H9 (cell line): ENCODE measurements around the gene CSMD2. TPM values are rescaled to one million over a fixed set of nuclear protein-coding genes. Genes with fewer than 3 reads are reported as not detected.
A peak's percentile ranks its signal among the peaks of the same experiment; 100 is the strongest.

ENCODE experiments used
- DNase-seq: peaks from one replicate; pipeline ENCODE4 v3.0.0-alpha.2; 2017
- H2AFZ ChIP-seq: one replicate; pipeline ENCODE4 v1.6.1; 2013; ENCODE audit warnings: mild to moderate bottlenecking, low read length, control low read depth, moderate library complexity
- H2AK5ac ChIP-seq: 2 replicates; pipeline ENCODE4 v1.6.1; 2013; ENCODE audit warnings: low read length, control low read depth, mixed read lengths; ENCODE audit not compliant: insufficient read length
- H2BK120ac ChIP-seq: one replicate; pipeline ENCODE4 v1.6.1; 2013; ENCODE audit warnings: low read depth, mild to moderate bottlenecking, low read length, control low read depth, inconsistent platforms; ENCODE audit not compliant: poor library complexity, severe bottlenecking
- H2BK12ac ChIP-seq: 2 replicates; pipeline ENCODE4 v1.6.1; 2013; ENCODE audit warnings: low read length, control low read depth, mixed read lengths, low read depth; ENCODE audit not compliant: insufficient read length
- H2BK15ac ChIP-seq: 2 replicates; pipeline ENCODE4 v1.6.1; 2013; ENCODE audit warnings: low read depth, low read length, control low read depth
- H2BK20ac ChIP-seq: one replicate; pipeline ENCODE4 v1.6.1; 2013; ENCODE audit warnings: low read depth, mild to moderate bottlenecking, low read length, control low read depth, inconsistent platforms; ENCODE audit not compliant: poor library complexity, severe bottlenecking
- H2BK5ac ChIP-seq: 2 replicates; pipeline ENCODE4 v1.6.1; 2013; ENCODE audit warnings: low read length, control low read depth, mixed read lengths; ENCODE audit not compliant: insufficient read length
- H3K14ac ChIP-seq: 2 replicates; pipeline ENCODE4 v1.6.1; 2013; ENCODE audit warnings: low read length, control low read depth; ENCODE audit not compliant: insufficient read depth
- H3K18ac ChIP-seq: 2 replicates; pipeline ENCODE4 v1.6.1; 2013; ENCODE audit warnings: low read depth, mild to moderate bottlenecking, mixed read lengths, low read length, control low read depth; ENCODE audit not compliant: insufficient read length
- H3K23ac ChIP-seq: 2 replicates; pipeline ENCODE4 v1.6.1; 2013; ENCODE audit warnings: low read length, control low read depth, mixed read lengths, low read depth; ENCODE audit not compliant: insufficient read length
- H3K23me2 ChIP-seq: 2 replicates; pipeline ENCODE4 v1.6.1; 2013; ENCODE audit warnings: low read depth, mild to moderate bottlenecking, mixed read lengths, low read length, control low read depth; ENCODE audit not compliant: insufficient read length, poor library complexity, severe bottlenecking
- H3K27ac ChIP-seq: 2 replicates; pipeline ENCODE4 v1.5.1; 2013; ENCODE audit warnings: low read length, control low read depth, mixed read lengths, low read depth; ENCODE audit not compliant: insufficient read length
- H3K27me3 ChIP-seq: 2 replicates; pipeline ENCODE4 v1.6.1; 2013; ENCODE audit warnings: low read length, control low read depth, inconsistent platforms; ENCODE audit not compliant: insufficient read depth
- H3K4ac ChIP-seq: 2 replicates; pipeline ENCODE4 v1.6.1; 2013; ENCODE audit warnings: low read depth, mild to moderate bottlenecking, control low read depth, inconsistent platforms, low read length, moderate library complexity
- H3K4me1 ChIP-seq: 2 replicates; pipeline ENCODE4 v1.6.1; 2013; ENCODE audit warnings: low read length, control low read depth, inconsistent platforms; ENCODE audit not compliant: insufficient read depth
- H3K4me2 ChIP-seq: 2 replicates; pipeline ENCODE4 v1.6.1; 2013; ENCODE audit warnings: low read length, control low read depth, mixed read lengths; ENCODE audit not compliant: insufficient read length, insufficient read depth
- H3K56ac ChIP-seq: 2 replicates; pipeline ENCODE4 v1.6.1; 2013; ENCODE audit warnings: low read depth, mild to moderate bottlenecking, mixed read lengths, low read length, control low read depth; ENCODE audit not compliant: insufficient read length
- H3K79me1 ChIP-seq: 2 replicates; pipeline ENCODE4 v1.6.1; 2013; ENCODE audit warnings: low read depth, mild to moderate bottlenecking, moderate library complexity, low read length, control low read depth, inconsistent platforms; ENCODE audit not compliant: insufficient read depth, poor library complexity, severe bottlenecking
- H3K79me2 ChIP-seq: 2 replicates; pipeline ENCODE4 v1.6.1; 2013; ENCODE audit warnings: low read length, control low read depth, inconsistent platforms; ENCODE audit not compliant: insufficient read depth
- H3K9ac ChIP-seq: 2 replicates; pipeline ENCODE4 v1.6.1; 2013; ENCODE audit warnings: low read length, control low read depth, mixed read lengths; ENCODE audit not compliant: insufficient read length; ENCODE audit errors: extremely low read depth
- H3K9me3 ChIP-seq: one replicate; pipeline ENCODE4 v1.6.1; 2013; ENCODE audit warnings: low read depth, low read length, inconsistent platforms; ENCODE audit not compliant: control insufficient read depth
- H3T11ph ChIP-seq: one replicate; pipeline ENCODE4 v1.6.1; 2013; ENCODE audit warnings: mild to moderate bottlenecking, low read length, control low read depth, inconsistent platforms
- H4K20me1 ChIP-seq: one replicate; pipeline ENCODE4 v1.6.1; 2013; ENCODE audit not compliant: control insufficient read depth, insufficient read length, insufficient read depth
- H4K5ac ChIP-seq: 2 replicates; pipeline ENCODE4 v1.6.1; 2013; ENCODE audit warnings: low read depth, mild to moderate bottlenecking, mixed read lengths, low read length, control low read depth; ENCODE audit not compliant: insufficient read length
- H4K8ac ChIP-seq: replicated peaks from 2 replicates; pipeline ENCODE4 v1.6.1; 2013; ENCODE audit warnings: low read length, control low read depth, mixed read lengths, low read depth; ENCODE audit not compliant: insufficient read length
- H4K91ac ChIP-seq: 2 replicates; pipeline ENCODE4 v1.6.1; 2013; ENCODE audit warnings: low read depth, mild to moderate bottlenecking, moderate library complexity, mixed read lengths, low read length, control low read depth; ENCODE audit not compliant: insufficient read length
- H3K27ac Mint-ChIP-seq, 3 experiments: 2 replicates in 2 of 3; 3 replicates in 1 of 3; pipeline ENCODE4 v1.8.0; 2020 to 2021; ENCODE audit warnings: mixed read lengths in 3 of 3, mild to moderate bottlenecking in 1 of 3, moderate library complexity in 1 of 3
- H3K27me3 Mint-ChIP-seq: 2 replicates; pipeline ENCODE4 v1.8.0; 2021; ENCODE audit warnings: low read depth, mild to moderate bottlenecking, moderate library complexity, mixed read lengths
- H3K36me3 Mint-ChIP-seq, 3 experiments: 2 replicates in 2 of 3; 3 replicates in 1 of 3; pipeline ENCODE4 v1.8.0; 2020 to 2021; ENCODE audit warnings: low read depth in 3 of 3, mixed read lengths in 3 of 3; ENCODE audit not compliant: insufficient read depth in 1 of 3
- H3K4me1 Mint-ChIP-seq, 2 experiments: 2 replicates each; pipeline ENCODE4 v1.8.0; 2020; ENCODE audit warnings: mixed read lengths in 2 of 2
- H3K4me3 Mint-ChIP-seq, 2 experiments: 2 replicates in 1 of 2; 3 replicates in 1 of 2; pipeline ENCODE4 v1.8.0; 2020 to 2021; ENCODE audit warnings: mild to moderate bottlenecking in 2 of 2, mixed read lengths in 2 of 2, moderate library complexity in 1 of 2
- H3K9me3 Mint-ChIP-seq, 2 experiments: 2 replicates in 1 of 2; 3 replicates in 1 of 2; pipeline ENCODE4 v1.8.0; 2020; ENCODE audit warnings: mild to moderate bottlenecking in 2 of 2, mixed read lengths in 2 of 2, moderate library complexity in 1 of 2
- CTCF ChIP-seq: fragments of 200-600 bp; sonication (generic); conservative IDR thresholded peaks from 3 replicates; pipeline ENCODE4 v1.8.0; 2021; ENCODE audit warnings: antibody characterized with exemption, mild to moderate bottlenecking
- WGBS: extraction: QIAGEN DNeasy Blood & Tissue Kit; methylation state at CpG from one replicate; pipeline ENCODE4 v1.1.7; 2013; ENCODE audit warnings: missing lambda C conversion rate, low lambda C conversion rate, mixed read lengths; ENCODE audit not compliant: insufficient read length; ENCODE audit errors: extremely low coverage; 5-methylcytosine and 5-hydroxymethylcytosine counted together
- total RNA-seq: library from RNA; stranded (reverse); gene quantifications from 2 replicates; pipeline ENCODE4 v1.2.1, GENCODE V29; 2021

CSMD2 gene
- total RNA-seq, 1 experiment from 2014 or later, result 6.4 TPM

DNA sequence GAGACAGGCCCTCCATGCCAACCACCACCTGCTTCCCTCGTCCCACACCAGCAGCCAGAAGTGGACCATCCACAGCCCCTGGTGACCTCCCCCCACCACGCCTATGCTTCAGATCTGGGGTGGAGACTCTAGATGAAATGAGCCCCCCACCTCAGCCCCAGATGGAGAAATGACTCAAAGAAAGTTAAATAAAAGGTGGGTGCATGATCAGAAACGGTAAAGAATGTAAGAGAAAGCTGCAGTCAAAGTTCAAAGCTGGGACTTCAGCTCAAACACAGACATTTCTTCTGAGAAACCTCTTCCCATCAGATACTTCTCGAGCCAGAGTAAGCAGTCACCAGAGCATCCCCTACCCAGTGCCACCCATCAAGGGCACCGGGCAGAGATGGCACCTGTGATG, 344.2 kb downstream of the CSMD2 start:
- no peaks in the 10 kb centered on the region; a peak in 1 of 5 replicates for H3K9me3 Mint-ChIP-seq
- Histone ChIP-seq H4K91ac (no peak overlapping the region), H3K4me2 (no peak overlapping the region), H3K4ac (no peak overlapping the region), H2BK20ac (no peak overlapping the region), H3K9ac (no peak overlapping the region), H3K27me3 (no peaks in the 10 kb centered on the region), H3K79me2 (no peaks in the 10 kb centered on the region), H2BK12ac (no peak overlapping the region), H2AFZ (no peak overlapping the region), H3T11ph (no peak overlapping the region), H3K27ac (no peak overlapping the region), H3K56ac (no peak overlapping the region), H3K9me3 (no peaks in the 10 kb centered on the region), H4K20me1 (no peaks in the 10 kb centered on the region), H2BK120ac (no peak overlapping the region), H3K23me2 (no peaks in the 10 kb centered on the region), H2BK15ac (no peak overlapping the region), H3K14ac (no peak overlapping the region), H3K23ac (no peak overlapping the region), H3K4me1 (no peaks in the 10 kb centered on the region), H3K18ac (no peak overlapping the region), H2BK5ac (no peak overlapping the region), H4K8ac (no peak overlapping the region), H2AK5ac (no peak overlapping the region), H4K5ac (no peak overlapping the region), H3K79me1 (no peaks in the 10 kb centered on the region)
- peak overlapping the region in 1 of 3 experiments; percentile 28; a peak in 1 of 7 replicates for H3K27ac Mint-ChIP-seq
- TF ChIP-seq CTCF, result no peak
- no peak for DNase-seq
- no peaks in the 10 kb centered on the region; the same call in 1 of the 2 replicates for H3K27me3 Mint-ChIP-seq
- peaks cover 0 to 2% of the 10 kb centered on the region in 2 experiments; a peak in 1 of 4 replicates for H3K4me1 Mint-ChIP-seq
- no peak overlapping the region for H3K4me3 Mint-ChIP-seq
- peaks cover 4 to 12% (median 8%) of the 10 kb centered on the region in 3 experiments; a peak in 6 of 7 replicates for H3K36me3 Mint-ChIP-seq
- WGBS, result no CpG with 5 or more reads among the region's 5 CpGs
